ENCODE results near the gene NABP1. TPM values are rescaled to one million over a fixed set of nuclear protein-coding genes. Genes with fewer than 3 reads are reported as not detected.

NABP1 gene
- total and polyA plus RNA-seq, 2 experiments from 2014 or later, result 19.6 to 40.0 TPM

- WGBS (ENCODE audit: low lambda C conversion rate, missing lambda C conversion rate), result 35% methylated on average over 1 of the region's 1 CpG
- Histone ChIP-seq H3K9me3 (ENCODE audit: low read depth) (no peaks in the 10 kb centered on the region), H3K79me2 (no peaks in the 10 kb centered on the region), H4K20me1 (ENCODE audit: insufficient read depth, poor library complexity, severe bottlenecking) (no peaks in the 10 kb centered on the region), H2AFZ (no peak overlapping the region), H3K9me2 (replicated peaks; ENCODE audit: insufficient read depth) (no peaks in the 10 kb centered on the region), H3K27me3 (no peaks in the 10 kb centered on the region), H3K36me3 (replicated peaks; ENCODE audit: insufficient read depth, low read depth) (no peaks in the 10 kb centered on the region), H3K4me1 (ENCODE audit: insufficient read depth) (peaks cover 9% of the 10 kb centered on the region), H3K4me2 (no peak overlapping the region), H3K27ac (no peak overlapping the region), H3K4me3 (no peak overlapping the region)
- TF ChIP-seq CTCF (IDR thresholded peaks at IDR 0.05; ENCODE audit: poor library complexity), result no peak
- TF ChIP-seq EZH2phosphoT487 (IDR thresholded peaks at IDR 0.05; ENCODE audit: low read depth, severe bottlenecking, unreplicated experiment), result no peak
- no peak for TF ChIP-seq EZH2 (IDR thresholded peaks at IDR 0.05; ENCODE audit: borderline replicate concordance)
- peak; percentile 67 for DNase-seq (ENCODE audit: low spot score)
Measured at GRCh38 chr2:191631754-191632153, 46.2 kb upstream of the NABP1 start.

GRCh38 chr2:191632426-191632825 is 45.5 kb upstream of the NABP1 start:
- Histone ChIP-seq H2AFZ (no peak overlapping the region), H3K27me3 (no peaks in the 10 kb centered on the region), H3K4me1 (ENCODE audit: insufficient read depth) (peaks cover 15% of the 10 kb centered on the region), H4K20me1 (ENCODE audit: insufficient read depth, poor library complexity, severe bottlenecking) (no peaks in the 10 kb centered on the region), H3K9me3 (ENCODE audit: low read depth) (no peaks in the 10 kb centered on the region), H3K4me2 (no peak overlapping the region), H3K79me2 (no peaks in the 10 kb centered on the region), H3K36me3 (replicated peaks; ENCODE audit: insufficient read depth, low read depth) (no peaks in the 10 kb centered on the region), H3K9me2 (replicated peaks; ENCODE audit: insufficient read depth) (no peaks in the 10 kb centered on the region), H3K4me3 (no peak overlapping the region), H3K27ac (no peak overlapping the region)
- no peak for DNase-seq (ENCODE audit: low spot score)
- WGBS (ENCODE audit: low lambda C conversion rate, missing lambda C conversion rate), result 76% methylated on average over 3 of the region's 3 CpGs
- TF ChIP-seq EZH2phosphoT487 (IDR thresholded peaks at IDR 0.05; ENCODE audit: low read depth, severe bottlenecking, unreplicated experiment), result no peak
- no peak for TF ChIP-seq CTCF (IDR thresholded peaks at IDR 0.05; ENCODE audit: poor library complexity)
- TF ChIP-seq EZH2 (IDR thresholded peaks at IDR 0.05; ENCODE audit: borderline replicate concordance), result no peak

- TF ChIP-seq EZH2 (IDR thresholded peaks at IDR 0.05; ENCODE audit: borderline replicate concordance) (no peak), CTCF (IDR thresholded peaks at IDR 0.05; ENCODE audit: poor library complexity) (no peak), EZH2phosphoT487 (IDR thresholded peaks at IDR 0.05; ENCODE audit: low read depth, severe bottlenecking, unreplicated experiment) (no peak)
- Histone ChIP-seq H2AFZ (no peak overlapping the region), H3K4me3 (no peak overlapping the region), H3K27ac (no peak overlapping the region), H3K79me2 (no peaks in the 10 kb centered on the region), H3K9me3 (ENCODE audit: low read depth) (no peaks in the 10 kb centered on the region), H3K27me3 (no peaks in the 10 kb centered on the region), H4K20me1 (ENCODE audit: insufficient read depth, poor library complexity, severe bottlenecking) (no peaks in the 10 kb centered on the region), H3K4me1 (ENCODE audit: insufficient read depth) (peaks cover 17% of the 10 kb centered on the region), H3K36me3 (replicated peaks; ENCODE audit: insufficient read depth, low read depth) (no peaks in the 10 kb centered on the region), H3K4me2 (no peak overlapping the region), H3K9me2 (replicated peaks; ENCODE audit: insufficient read depth) (no peaks in the 10 kb centered on the region)
- 88% methylated on average over 1 of the region's 1 CpG for WGBS (ENCODE audit: low lambda C conversion rate, missing lambda C conversion rate)
- DNase-seq (ENCODE audit: low spot score), result no peak
Measured at GRCh38 chr2:191634791-191635190, 43.1 kb upstream of the NABP1 start.
